Activated CD8-positive, alpha-beta T cell treated with anti-CD3 and anti-CD28 coated beads, Interleukin-2, amount 10 ng/mL, durations not matched to agents 7 days and 5 days (primary cell): ENCODE measurements around the gene ADGRE3. TPM values are rescaled to one million over a fixed set of nuclear protein-coding genes. Genes with fewer than 3 reads are reported as not detected.
"Not testable (repeated sequence)": the region's sequence is repeated elsewhere in the genome, so short reads cannot be mapped to it uniquely, and the experiment has no call there.

Experiments used
- ATAC-seq: fragments of 150-1000 bp; cut with Tn5 transposase; one replicate; pipeline ENCODE4 v1.10.0; 2021; ENCODE audit warnings: moderate library complexity
- CTCF ChIA-PET: fragments of 350-600 bp; sonication (Branson Sonifier 250); formaldehyde crosslinking; loops from one replicate; lab custom pipeline; 2021; ENCODE audit warnings: antibody characterized with exemption; lab: Charles Lee
- POLR2A ChIA-PET: fragments of 350-600 bp; sonication (Branson Sonifier 250); formaldehyde crosslinking; loops from one replicate; lab custom pipeline; 2021; ENCODE audit warnings: antibody characterized with exemption; lab: Charles Lee
- DNase-seq: peaks from one replicate; pipeline ENCODE4 v3.0.0-alpha.2; 2020
- H3K27ac Mint-ChIP-seq: one replicate; pipeline ENCODE4 v1.8.0; 2021; ENCODE audit warnings: mild to moderate bottlenecking, mixed read lengths
- H3K27me3 Mint-ChIP-seq: one replicate; pipeline ENCODE4 v1.8.0; 2021; ENCODE audit warnings: low read depth, mixed read lengths
- H3K36me3 Mint-ChIP-seq: one replicate; pipeline ENCODE4 v1.8.0; 2021; ENCODE audit warnings: low read depth, mixed read lengths
- H3K4me1 Mint-ChIP-seq: one replicate; pipeline ENCODE4 v1.8.0; 2021; ENCODE audit warnings: low read depth, mixed read lengths
- H3K4me3 Mint-ChIP-seq: one replicate; pipeline ENCODE4 v1.8.0; 2021; ENCODE audit warnings: mild to moderate bottlenecking, mixed read lengths
- H3K9me3 Mint-ChIP-seq: one replicate; pipeline ENCODE4 v1.8.0; 2022; ENCODE audit warnings: mixed read lengths; ENCODE audit not compliant: insufficient read depth
- total RNA-seq, 2 experiments: library from RNA; stranded (reverse); gene quantifications; one replicate each; pipeline ENCODE4 v1.2.3, GENCODE V29; 2021

Gene ADGRE3
- total RNA-seq, 2 experiments from 2014 or later, result not detected

- ATAC-seq, result peak; percentile 73
- not testable (repeated sequence) for H3K4me3 Mint-ChIP-seq
These were observed 89.5 kb downstream of the ADGRE3 start for GRCh38 chr19:14585187-14585586.

DNA sequence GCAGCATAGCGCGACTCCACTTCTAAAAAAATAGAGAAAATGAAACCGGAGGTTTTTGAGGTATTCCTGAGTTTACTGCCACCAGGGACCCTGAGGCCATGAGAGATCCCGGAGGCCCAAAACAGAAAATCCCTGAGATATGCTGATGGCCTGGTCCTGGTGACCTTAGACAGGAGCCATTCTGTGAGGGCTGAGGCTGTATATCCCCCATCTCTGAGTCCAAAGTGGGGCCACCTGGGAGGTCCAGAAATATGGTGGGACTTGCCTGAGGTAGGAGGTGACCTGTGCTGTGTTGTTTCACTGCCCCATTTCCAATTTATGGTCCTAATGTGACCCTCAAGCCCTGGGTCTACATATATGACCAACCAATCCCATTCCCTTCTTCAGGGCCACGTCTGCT lies 90.3 kb downstream of the ADGRE3 start:
- H3K36me3 Mint-ChIP-seq, H3K4me1 Mint-ChIP-seq, H3K27me3 Mint-ChIP-seq, H3K4me3 Mint-ChIP-seq, POLR2A ChIA-PET, ATAC-seq, H3K27ac Mint-ChIP-seq, H3K9me3 Mint-ChIP-seq, DNase-seq: not testable (repeated sequence)
- CTCF ChIA-PET, result interaction anchor here (1.0 kb wide), 1 partner anchor 10 kb away, joined by 3 read pairs; no protein-coding TSS in a partner anchor

More at GRCh38 chr19:14585187-14585586, 89.5 kb downstream of the ADGRE3 start:
- H3K27me3 Mint-ChIP-seq, H3K36me3 Mint-ChIP-seq, DNase-seq, CTCF ChIA-PET, POLR2A ChIA-PET, H3K9me3 Mint-ChIP-seq, H3K4me1 Mint-ChIP-seq, H3K27ac Mint-ChIP-seq: not testable (repeated sequence)

DNA sequence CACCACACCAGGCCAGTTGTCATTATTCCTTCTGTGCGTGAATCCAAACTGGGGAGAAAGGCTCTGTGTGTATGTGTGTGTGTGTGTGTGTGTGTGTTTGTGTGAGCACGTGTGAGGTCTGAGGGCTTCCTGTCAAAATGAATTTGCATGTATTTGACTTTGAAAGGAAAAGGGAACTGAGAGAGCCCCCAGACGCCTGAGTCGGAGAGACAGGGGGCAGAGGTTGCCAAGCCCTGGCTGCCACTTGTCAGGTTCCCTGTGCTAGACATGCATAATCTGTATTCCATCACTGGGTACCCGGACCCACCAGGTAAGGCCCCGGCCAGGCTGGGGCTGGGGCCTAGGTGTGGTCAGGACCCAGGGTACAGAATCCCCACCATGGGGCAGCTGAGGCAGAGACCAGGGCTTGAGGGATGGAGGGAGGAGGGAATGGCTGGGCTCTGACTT lies 91.7 kb downstream of the ADGRE3 start, which contains the start of gene CLEC17A:
Gene CLEC17A, plus strand, starts transcription at position 191 of the 447 bp plus-strand sequence. Its CDS starts 77 bp downstream, at position 268.
- ChIA-PET POLR2A (no interaction called here), CTCF (no interaction called here)
- ATAC-seq, result no peak
- Mint-ChIP-seq H3K36me3 (no peaks in the 10 kb centered on the region), H3K27me3 (no peaks in the 10 kb centered on the region), H3K4me3 (no peak within 1 kb of the TSS), H3K27ac (no peak within 1 kb of the TSS), H3K9me3 (no peaks in the 10 kb centered on the region), H3K4me1 (no peaks in the 10 kb centered on the region)
- DNase-seq, result no peak

DNA sequence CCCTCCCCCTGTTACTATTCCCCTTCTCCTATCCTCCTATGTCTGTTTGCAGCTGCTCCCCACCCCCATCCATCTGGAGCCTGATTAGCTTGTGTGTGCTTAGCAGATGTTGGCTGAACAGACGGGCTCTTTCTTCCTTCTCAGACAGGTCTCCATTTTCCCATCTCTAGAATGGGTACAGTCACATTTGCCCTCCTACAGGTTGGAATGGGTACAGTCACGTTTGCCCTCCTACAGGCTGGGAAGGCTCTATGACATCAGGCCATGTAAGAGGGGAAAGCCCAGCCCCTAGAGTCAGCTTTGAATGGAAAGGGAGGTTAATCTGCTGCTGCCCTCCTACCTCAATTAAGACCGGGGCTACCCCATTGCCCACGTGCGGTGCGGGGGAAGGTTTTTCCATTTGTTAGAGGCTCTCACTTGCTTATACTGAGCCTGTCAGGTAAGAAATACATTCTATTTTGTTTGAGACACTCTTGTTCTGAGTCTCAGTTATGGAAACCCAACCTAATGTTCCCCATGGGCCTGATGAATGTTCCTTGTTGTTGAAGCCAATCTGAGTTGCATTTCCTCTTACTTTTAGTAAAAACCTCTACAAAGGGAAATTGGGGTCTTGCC lies 93.9 kb downstream of the ADGRE3 start:
- ChIA-PET CTCF (interaction anchor here (1.1 kb wide), 1 partner anchor 106 kb away, joined by 4 read pairs; no protein-coding TSS in a partner anchor), POLR2A (interaction anchor here (0.6 kb wide), 1 partner anchor 1530 kb away, joined by 3 read pairs; no protein-coding TSS in a partner anchor)
- no peak overlapping the region for H3K4me3 Mint-ChIP-seq
- no peaks in the 10 kb centered on the region for H3K27me3 Mint-ChIP-seq
- no peak overlapping the region for H3K27ac Mint-ChIP-seq
- no peaks in the 10 kb centered on the region for H3K9me3 Mint-ChIP-seq
- ATAC-seq (no peak), DNase-seq (no peak)
- H3K4me1 Mint-ChIP-seq, result no peaks in the 10 kb centered on the region
- H3K36me3 Mint-ChIP-seq, result no peaks in the 10 kb centered on the region

DNA sequence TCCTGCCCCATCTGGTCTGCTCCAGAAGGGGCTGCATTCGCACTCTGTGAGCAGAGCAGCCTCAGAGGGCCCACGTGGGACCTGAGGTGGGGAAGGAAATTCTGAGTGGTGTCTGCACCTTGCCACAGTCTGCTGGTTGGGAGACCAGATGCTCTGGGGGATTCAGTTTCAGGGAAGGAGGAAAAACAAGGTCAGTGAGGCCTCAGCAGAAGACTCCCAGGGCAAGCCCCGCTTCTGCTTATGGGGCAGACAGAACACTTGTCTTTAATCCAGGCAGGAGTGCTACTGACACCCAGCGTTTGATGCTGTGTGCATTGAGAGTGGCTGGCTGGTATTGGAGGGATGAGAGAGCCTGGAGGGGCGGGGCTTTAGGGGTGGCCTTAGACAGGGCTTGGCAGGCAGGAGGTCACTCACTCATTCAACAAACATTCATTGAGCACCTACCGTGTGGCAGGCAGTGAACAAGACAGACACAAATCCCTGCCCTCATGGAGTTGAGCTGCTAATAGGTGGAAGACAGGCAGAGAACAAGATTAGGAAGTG lies 96.7 kb downstream of the ADGRE3 start:
- Mint-ChIP-seq H3K4me1 (peaks cover 5% of the 10 kb centered on the region), H3K27me3 (no peaks in the 10 kb centered on the region), H3K27ac (peak overlapping the region; percentile 7), H3K36me3 (no peaks in the 10 kb centered on the region), H3K9me3 (no peaks in the 10 kb centered on the region), H3K4me3 (no peak overlapping the region)
- ChIA-PET CTCF (interaction anchor here (7.8 kb wide), 1 partner anchor 109 kb away, joined by 249 read pairs; the partner anchor contains the start of gene ZNF333), POLR2A (no interaction called here)
- ATAC-seq, result no peak
- no peak for DNase-seq

GRCh38 chr19:14577264-14577663 lies 97.4 kb downstream of the ADGRE3 start:
- POLR2A ChIA-PET, result no interaction called here
- H3K27ac Mint-ChIP-seq, result no peak overlapping the region
- ATAC-seq (no peak), DNase-seq (no peak)
- H3K27me3 Mint-ChIP-seq, result no peaks in the 10 kb centered on the region
- H3K4me1 Mint-ChIP-seq, result peaks cover 5% of the 10 kb centered on the region
- CTCF ChIA-PET, result interaction anchor here (1.2 to 7.8 kb wide), 2 partner anchors 9 to 110 kb away, joined by 3 to 249 read pairs; partner anchors contain the start of gene ZNF333
- no peak overlapping the region for H3K4me3 Mint-ChIP-seq
- H3K9me3 Mint-ChIP-seq, result no peaks in the 10 kb centered on the region
- H3K36me3 Mint-ChIP-seq, result no peaks in the 10 kb centered on the region

- Mint-ChIP-seq H3K27me3 (no peaks in the 10 kb centered on the region), H3K36me3 (peaks cover 2% of the 10 kb centered on the region), H3K4me3 (no peak overlapping the region), H3K4me1 (peaks cover 11% of the 10 kb centered on the region), H3K27ac (no peak overlapping the region), H3K9me3 (no peaks in the 10 kb centered on the region)
- ChIA-PET CTCF (interaction anchor here (1.2 to 7.8 kb wide), 2 partner anchors 8 to 111 kb away, joined by 3 to 249 read pairs; partner anchors contain the start of gene ZNF333), POLR2A (no interaction called here)
- ATAC-seq (no peak), DNase-seq (no peak)
These were observed 98.3 kb downstream of the ADGRE3 start for GRCh38 chr19:14576363-14576762.

DNA sequence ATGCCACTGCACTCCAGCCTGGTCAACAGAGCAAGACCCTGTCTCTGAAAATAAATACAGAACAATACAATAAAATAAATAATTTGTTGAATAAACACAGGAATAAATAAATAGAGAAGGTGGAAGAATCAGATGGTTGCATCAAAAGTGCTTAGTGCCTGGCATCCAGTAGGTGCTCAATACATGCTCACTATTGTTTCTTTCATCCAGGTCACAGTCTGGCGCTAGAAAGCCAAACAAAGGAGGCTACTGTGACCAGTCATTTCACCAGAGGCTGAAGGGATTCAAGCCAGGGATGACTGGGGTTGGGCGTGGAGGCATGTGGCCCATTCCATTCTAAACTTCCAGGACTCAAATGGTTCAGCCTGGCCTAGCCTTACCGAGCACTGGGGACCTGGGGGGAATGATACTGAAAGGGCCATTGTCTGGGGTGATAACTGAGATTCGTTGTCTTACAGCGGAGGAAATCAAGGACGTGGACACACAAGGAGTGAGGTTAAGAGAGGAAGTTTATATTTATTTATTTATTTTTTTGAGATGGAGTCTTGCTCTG lies 99.1 kb downstream of the ADGRE3 start:
- POLR2A ChIA-PET, result no interaction called here
- H3K4me1 Mint-ChIP-seq, result peaks cover 19% of the 10 kb centered on the region
- CTCF ChIA-PET, result interaction anchor here (7.8 kb wide), 1 partner anchor 112 kb away, joined by 249 read pairs; the partner anchor contains the start of gene ZNF333
- ATAC-seq (no peak), DNase-seq (no peak)
- H3K4me3 Mint-ChIP-seq, result no peak overlapping the region
- H3K27me3 Mint-ChIP-seq, result no peaks in the 10 kb centered on the region
- peaks cover 2% of the 10 kb centered on the region for H3K36me3 Mint-ChIP-seq
- H3K9me3 Mint-ChIP-seq, result no peaks in the 10 kb centered on the region
- H3K27ac Mint-ChIP-seq, result no peak overlapping the region

- ATAC-seq (peak; percentile 97), DNase-seq (peak; percentile 93)
- peaks cover 42% of the 10 kb centered on the region for H3K4me1 Mint-ChIP-seq
- H3K9me3 Mint-ChIP-seq, result no peaks in the 10 kb centered on the region
- POLR2A ChIA-PET, result interaction anchor here (0.6 to 1.7 kb wide), 4 partner anchors 10 to 571 kb away, joined by 3 read pairs; partner anchors contain the start of gene ZNF333
- H3K27ac Mint-ChIP-seq, result peak within 1 kb of the TSS; percentile 92
- CTCF ChIA-PET, result interaction anchor here (0.8 to 7.8 kb wide), 6 partner anchors 15 to 215 kb away, joined by 3 to 249 read pairs (median 5); partner anchors contain the start of gene ZNF333
- no peaks in the 10 kb centered on the region for H3K27me3 Mint-ChIP-seq
- peak within 1 kb of the TSS; percentile 97 for H3K4me3 Mint-ChIP-seq
- peaks cover 13% of the 10 kb centered on the region for H3K36me3 Mint-ChIP-seq
These were observed 102.8 kb downstream of the ADGRE3 start, which contains the start of gene NDUFB7 for GRCh38 chr19:14571695-14572490. TSS of gene NDUFB7 (minus strand) at chr19:14572066. CDS start at chr19:14572000, 66 bp downstream.

DNA sequence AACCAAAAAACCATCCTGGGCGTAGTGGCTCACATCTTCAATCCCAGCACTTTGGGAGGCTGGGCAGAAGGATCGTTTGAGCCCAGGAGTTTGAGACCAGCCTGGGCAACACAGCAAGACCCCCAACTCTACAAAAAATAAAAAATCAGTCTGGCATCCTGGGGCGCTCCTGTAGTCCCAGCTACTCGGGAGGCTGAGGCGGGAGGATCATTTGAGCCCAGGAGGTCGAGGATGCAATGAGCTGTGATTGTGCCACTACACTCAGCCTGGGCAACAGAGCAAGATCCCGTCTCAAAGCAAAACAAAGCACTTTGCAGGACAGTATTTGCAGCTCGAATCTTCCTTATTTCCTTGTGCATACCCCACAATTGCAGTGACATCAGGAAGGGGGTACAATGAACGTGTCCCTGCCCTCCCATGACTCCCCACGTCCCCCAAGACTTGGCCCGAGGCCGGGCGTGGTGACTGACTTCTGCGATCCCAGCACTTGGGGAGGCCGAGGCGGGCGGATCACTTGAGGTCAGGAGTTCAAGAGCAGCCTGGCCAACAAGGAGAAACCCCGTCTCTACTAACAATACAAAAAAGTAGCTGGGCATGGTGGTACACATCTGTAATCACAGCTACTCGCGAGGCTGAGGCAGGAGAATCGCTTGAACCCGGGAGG lies 103.6 kb downstream of the ADGRE3 start:
- POLR2A ChIA-PET, result interaction anchor here (0.8 kb wide), 1 partner anchor 9 kb away, joined by 3 read pairs; no protein-coding TSS in a partner anchor
- DNase-seq, result no peak
- H3K9me3 Mint-ChIP-seq, result no peaks in the 10 kb centered on the region
- CTCF ChIA-PET, result interaction anchor here (0.7 to 7.8 kb wide), 4 partner anchors 15 to 116 kb away, joined by 3 to 249 read pairs (median 14); partner anchors contain the start of gene ZNF333
- H3K4me3 Mint-ChIP-seq, result peak overlapping the region; percentile 97
- peak overlapping the region; percentile 92 for H3K27ac Mint-ChIP-seq
- H3K4me1 Mint-ChIP-seq, result peaks cover 46% of the 10 kb centered on the region
- ATAC-seq, result no peak
- H3K36me3 Mint-ChIP-seq, result peaks cover 16% of the 10 kb centered on the region
- H3K27me3 Mint-ChIP-seq, result no peaks in the 10 kb centered on the region
